Neutrophil (primary cell): Measurements from ENCODE around the gene PGA3.
"Not testable (repeated sequence)": the region's sequence is repeated elsewhere in the genome, so short reads cannot be mapped to it uniquely, and the experiment has no call there.

ENCODE experiments used
- H3K27ac ChIP-seq: fragments of 200-600 bp; sonication (generic); 2 replicates; pipeline ENCODE4 v1.5.1; 2016; ENCODE audit warnings: mild to moderate bottlenecking, moderate library complexity
- H3K27me3 ChIP-seq: fragments of 200-600 bp; sonication (generic); 2 replicates; pipeline ENCODE4 v1.6.0; 2016; ENCODE audit warnings: mild to moderate bottlenecking
- H3K36me3 ChIP-seq: fragments of 200-600 bp; sonication (generic); 2 replicates; pipeline ENCODE4 v1.5.1; 2017
- H3K4me1 ChIP-seq, 2 experiments: fragments of 200-600 bp in 1 of 2; sonication (generic) in 1 of 2; 1 replicate in 1 of 2; 2 replicates in 1 of 2; pipeline versions ENCODE4 v1.5.1 to v1.6.1; 2013 to 2016; ENCODE audit warnings: low read depth in 1 of 2, low read length in 1 of 2, mild to moderate bottlenecking in 1 of 2, moderate library complexity in 1 of 2; ENCODE audit not compliant: control insufficient read depth in 1 of 2, insufficient read depth in 1 of 2
- H3K4me3 ChIP-seq, 2 experiments: fragments of 200-600 bp in 1 of 2; sonication (generic) in 1 of 2; 1 replicate in 1 of 2; 2 replicates in 1 of 2; pipeline ENCODE4 v1.5.1; 2013 to 2016; ENCODE audit warnings: low read depth in 1 of 2, low read length in 1 of 2, mild to moderate bottlenecking in 1 of 2, moderate library complexity in 1 of 2
- H3K9me3 ChIP-seq: fragments of 200-600 bp; sonication (generic); 2 replicates; pipeline ENCODE4 v1.5.1; 2016
- TF ChIP-seq, protein P1 (sequence below): fragments of 200-600 bp; sonication (generic); IDR thresholded peaks from 2 replicates; pipeline ENCODE4 v1.5.1; 2016; ENCODE audit warnings: antibody characterized with exemption

The PGA3 gene

DNA sequence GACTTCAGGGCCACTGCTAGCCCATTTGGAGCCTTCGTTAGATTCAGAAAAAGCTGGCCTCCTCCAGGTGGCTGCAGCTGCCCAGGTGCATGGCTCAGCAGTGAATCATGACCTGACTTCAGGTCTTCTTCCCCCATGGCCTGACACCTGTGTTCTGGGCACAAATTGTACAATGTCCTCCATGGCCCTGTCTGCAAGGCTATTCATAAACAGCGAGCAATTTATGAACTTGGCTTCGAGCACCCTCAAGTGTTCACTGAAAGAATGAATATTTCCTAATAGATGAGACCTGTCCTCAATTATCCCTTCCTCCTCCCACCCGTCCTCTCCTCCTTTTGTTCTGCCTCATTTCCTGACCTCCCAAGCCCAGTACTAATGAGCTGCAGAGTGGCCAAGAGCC, 29.9 kb upstream of the PGA3 start:
- Histone ChIP-seq H3K36me3 (no peaks in the 10 kb centered on the region), H3K27ac (peak overlapping the region; percentile 90), H3K4me3 (no peak overlapping the region), H3K27me3 (no peaks in the 10 kb centered on the region), H3K9me3 (no peaks in the 10 kb centered on the region), H3K4me1 (peaks cover 31 to 41% of the 10 kb centered on the region in 2 experiments)
- TF ChIP-seq, protein P1, sequence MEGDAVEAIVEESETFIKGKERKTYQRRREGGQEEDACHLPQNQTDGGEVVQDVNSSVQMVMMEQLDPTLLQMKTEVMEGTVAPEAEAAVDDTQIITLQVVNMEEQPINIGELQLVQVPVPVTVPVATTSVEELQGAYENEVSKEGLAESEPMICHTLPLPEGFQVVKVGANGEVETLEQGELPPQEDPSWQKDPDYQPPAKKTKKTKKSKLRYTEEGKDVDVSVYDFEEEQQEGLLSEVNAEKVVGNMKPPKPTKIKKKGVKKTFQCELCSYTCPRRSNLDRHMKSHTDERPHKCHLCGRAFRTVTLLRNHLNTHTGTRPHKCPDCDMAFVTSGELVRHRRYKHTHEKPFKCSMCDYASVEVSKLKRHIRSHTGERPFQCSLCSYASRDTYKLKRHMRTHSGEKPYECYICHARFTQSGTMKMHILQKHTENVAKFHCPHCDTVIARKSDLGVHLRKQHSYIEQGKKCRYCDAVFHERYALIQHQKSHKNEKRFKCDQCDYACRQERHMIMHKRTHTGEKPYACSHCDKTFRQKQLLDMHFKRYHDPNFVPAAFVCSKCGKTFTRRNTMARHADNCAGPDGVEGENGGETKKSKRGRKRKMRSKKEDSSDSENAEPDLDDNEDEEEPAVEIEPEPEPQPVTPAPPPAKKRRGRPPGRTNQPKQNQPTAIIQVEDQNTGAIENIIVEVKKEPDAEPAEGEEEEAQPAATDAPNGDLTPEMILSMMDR: no peak

DNA sequence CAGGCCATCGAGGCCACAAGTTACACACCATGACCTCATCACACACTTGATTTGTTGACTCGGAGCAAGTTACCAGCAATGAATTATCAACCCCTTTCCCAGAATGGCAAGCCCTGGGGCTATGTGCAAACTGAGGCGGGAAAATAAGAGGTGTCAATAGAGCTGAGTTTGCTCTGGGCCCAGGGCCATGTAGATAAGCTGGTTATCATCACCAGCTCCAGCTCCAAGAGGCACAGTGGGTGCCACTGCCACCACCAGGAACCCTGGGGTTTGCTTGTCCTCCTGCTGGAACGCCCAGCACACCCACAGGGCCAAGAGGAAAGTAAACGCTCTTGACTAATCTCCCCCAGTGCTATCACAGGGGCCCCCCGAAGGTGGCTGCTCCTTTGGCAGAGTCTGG, 29.0 kb upstream of the PGA3 start:
- Histone ChIP-seq H3K27ac (no peak overlapping the region), H3K4me3 (no peak overlapping the region), H3K4me1 (peaks cover 23 to 33% of the 10 kb centered on the region in 2 experiments), H3K27me3 (no peaks in the 10 kb centered on the region), H3K9me3 (no peaks in the 10 kb centered on the region), H3K36me3 (no peaks in the 10 kb centered on the region)
- TF ChIP-seq, protein P1: no peak

DNA sequence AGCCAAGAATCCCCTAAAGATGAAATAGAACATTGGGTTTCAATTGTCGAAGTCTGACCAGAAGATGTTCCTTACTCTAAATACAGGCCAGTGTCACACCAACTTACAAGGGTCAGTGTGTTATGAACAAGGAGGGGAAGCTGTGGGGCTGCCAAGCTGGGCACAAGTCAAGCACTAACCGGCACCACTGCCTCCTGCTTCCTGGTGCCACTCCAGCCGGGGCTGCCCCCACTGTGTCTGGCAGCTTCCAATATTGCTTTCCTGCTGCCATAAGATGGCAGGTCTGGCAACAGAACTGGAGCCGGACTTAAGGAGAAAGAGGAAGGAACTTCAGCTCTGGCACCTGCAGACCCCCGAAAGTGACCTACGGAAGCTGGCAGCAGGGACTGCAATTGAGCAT, 28.4 kb upstream of the PGA3 start:
- no peak overlapping the region for H3K27ac ChIP-seq
- no peaks in the 10 kb centered on the region for H3K27me3 ChIP-seq
- no peaks in the 10 kb centered on the region for H3K9me3 ChIP-seq
- no peaks in the 10 kb centered on the region for H3K36me3 ChIP-seq
- H3K4me3 ChIP-seq: no peak overlapping the region
- TF ChIP-seq, protein P1: no peak
- peaks cover 23 to 31% of the 10 kb centered on the region in 2 experiments for H3K4me1 ChIP-seq

DNA sequence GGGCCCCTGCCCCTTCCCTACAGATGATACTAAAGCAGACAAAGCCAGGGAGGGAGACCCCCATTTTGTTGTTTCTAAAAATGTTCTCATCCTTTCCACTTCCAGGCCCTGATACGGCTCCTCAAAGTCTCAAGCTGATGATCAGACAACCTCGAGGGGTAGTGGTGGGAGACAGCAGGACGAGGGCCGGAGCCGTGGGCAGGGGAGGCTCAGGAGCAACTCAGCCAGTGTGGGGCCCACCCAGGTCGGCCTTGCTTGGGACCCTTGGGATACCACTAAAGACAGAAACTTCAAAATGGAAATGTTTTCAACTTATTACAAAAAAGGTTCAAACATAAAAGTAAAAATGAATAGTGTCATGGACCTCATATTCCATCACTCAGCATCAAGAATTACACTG, 26.9 kb upstream of the PGA3 start:
- H3K36me3 ChIP-seq: no peaks in the 10 kb centered on the region
- peaks cover 16 to 22% of the 10 kb centered on the region in 2 experiments for H3K4me1 ChIP-seq
- TF ChIP-seq, protein P1: no peak
- H3K27me3 ChIP-seq: no peaks in the 10 kb centered on the region
- H3K9me3 ChIP-seq: no peaks in the 10 kb centered on the region
- no peak overlapping the region for H3K4me3 ChIP-seq
- H3K27ac ChIP-seq: no peak overlapping the region

DNA sequence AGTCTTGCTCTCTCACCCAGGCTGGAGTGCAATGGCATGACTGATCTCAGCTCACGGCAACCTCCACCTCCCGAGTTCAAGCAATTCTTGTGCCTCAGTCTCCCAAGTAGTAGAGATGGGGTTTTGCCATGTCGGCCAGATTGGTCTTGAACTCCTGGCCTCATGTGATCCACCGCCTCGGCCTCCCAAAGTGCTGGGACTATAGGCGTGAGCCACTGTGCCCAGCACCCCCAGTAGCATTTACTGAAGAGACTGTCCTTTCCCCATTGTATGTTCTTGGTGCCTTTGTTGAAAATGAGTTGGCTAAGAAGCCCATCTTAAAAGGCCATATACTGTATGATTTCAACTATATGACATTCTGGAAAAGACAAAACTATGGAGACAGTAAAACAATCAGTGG, 23.1 kb upstream of the PGA3 start:
- H3K27ac ChIP-seq, H3K36me3 ChIP-seq, H3K4me3 ChIP-seq, H3K27me3 ChIP-seq, H3K4me1 ChIP-seq, H3K9me3 ChIP-seq: not testable (repeated sequence)

DNA sequence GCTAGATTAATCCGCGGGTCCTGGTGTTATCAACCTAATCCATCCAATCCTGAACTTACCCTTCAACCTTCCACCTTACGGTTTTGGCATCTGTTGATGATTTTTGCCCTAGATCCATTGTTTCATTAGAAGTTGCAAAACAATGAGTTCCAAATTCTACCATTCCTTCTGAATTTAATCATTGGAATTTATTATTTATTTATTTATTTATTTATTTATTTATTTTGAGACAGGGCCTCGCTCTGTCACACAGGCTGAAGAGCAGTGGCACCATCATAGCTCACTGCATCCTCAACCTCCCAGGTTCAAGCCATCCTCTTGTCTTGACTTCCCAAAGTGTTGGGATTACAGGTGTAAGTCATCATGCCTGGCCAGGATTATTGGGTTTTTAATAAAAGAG, 21.8 kb upstream of the PGA3 start:
- Histone ChIP-seq H3K4me1 (no peaks in the 10 kb centered on the region), H3K4me3 (no peak overlapping the region), H3K27me3 (no peaks in the 10 kb centered on the region), H3K36me3 (no peaks in the 10 kb centered on the region), H3K9me3 (no peaks in the 10 kb centered on the region), H3K27ac (no peak overlapping the region)
- TF ChIP-seq, protein P1: no peak
